Gastrocnemius medialis (tissue), 4 donors: ENCODE results near the gene DNM2.

Experiments
- CTCF ChIP-seq, 5 experiments: fragments of 450-650 bp in 3 of 5; fragments of 200-600 bp in 2 of 5; sonication (generic) in 2 of 5; IDR thresholded peaks in 4 of 5; conservative IDR thresholded peaks in 1 of 5; 1 replicate in 4 of 5; 2 replicates in 1 of 5; pipeline ENCODE4 v1.5.1; 2016 to 2019; ENCODE audit warnings: antibody characterized with exemption in 5 of 5, mild to moderate bottlenecking in 3 of 5, moderate library complexity in 3 of 5
- POLR2A ChIP-seq, 2 donors: fragments of 450-650 bp; IDR thresholded peaks; one replicate each; pipeline ENCODE4 v1.6.1; 2017; ENCODE audit warnings: antibody characterized with exemption in 2 of 2, mild to moderate bottlenecking in 2 of 2, moderate library complexity in 2 of 2

GRCh38 chr19:10803252-10803651 is 85.4 kb downstream of the DNM2 start:
- no peak for TF ChIP-seq POLR2A (IDR thresholded peaks at IDR 0.05)
- TF ChIP-seq CTCF (IDR thresholded peaks at IDR 0.05 in 4 of 5, conservative IDR thresholded peaks at IDR 0.05 in 1 of 5) = no peak
